ENCODE data around the gene DNAJC21.
A peak's percentile ranks its signal among the peaks of the same experiment; 100 is the strongest.
"Not testable (repeated sequence)": the region's sequence is repeated elsewhere in the genome, so short reads cannot be mapped to it uniquely, and the experiment has no call there.

Gene DNAJC21

GRCh38 chr5:34929134-34929719 lies at the start of gene DNAJC21:
TSS of gene DNAJC21 (plus strand) at chr5:34929559. CDS start at chr5:34929820, 261 bp downstream.
- peak; percentile 97 for DNase-seq

GRCh38 chr5:34881246-34881645 lies 48.1 kb upstream of the DNAJC21 start:
- no peak for DNase-seq

GRCh38 chr5:34886392-34887119 lies 42.8 kb upstream of the DNAJC21 start:
- DNase-seq: no peak

GRCh38 chr5:34889394-34889793 lies 40.0 kb upstream of the DNAJC21 start:
- DNase-seq: no peak

GRCh38 chr5:34891981-34892380 lies 37.4 kb upstream of the DNAJC21 start:
- DNase-seq: no peak

GRCh38 chr5:34892414-34892813 lies 36.9 kb upstream of the DNAJC21 start:
- DNase-seq: no peak

- DNase-seq: no peak
These were observed 34.6 kb upstream of the DNAJC21 start for GRCh38 chr5:34894716-34895115.

- DNase-seq: no peak
These were observed 33.5 kb upstream of the DNAJC21 start for GRCh38 chr5:34895641-34896419.

GRCh38 chr5:34897646-34898045 lies 31.7 kb upstream of the DNAJC21 start:
- no peak for DNase-seq

GRCh38 chr5:34898258-34898895 lies 31.0 kb upstream of the DNAJC21 start:
- DNase-seq: peak; percentile 62

- no peak for DNase-seq
These were observed 30.3 kb upstream of the DNAJC21 start for GRCh38 chr5:34899066-34899465.

- DNase-seq: no peak
These were observed 28.7 kb upstream of the DNAJC21 start for GRCh38 chr5:34900652-34901051.

- no peak for DNase-seq
These were observed 26.1 kb upstream of the DNAJC21 start for GRCh38 chr5:34903260-34903659.

- DNase-seq: no peak
These were observed 23.8 kb upstream of the DNAJC21 start for GRCh38 chr5:34905564-34905963.

GRCh38 chr5:34913072-34913471 lies 16.3 kb upstream of the DNAJC21 start:
- DNase-seq: no peak

GRCh38 chr5:34914671-34915138 lies 14.7 kb upstream of the DNAJC21 start:
- no peak for DNase-seq

GRCh38 chr5:34915139-34915855 lies 14.1 kb upstream of the DNAJC21 start, which contains the start of the genes BRIX1 and RAD1:
TSS of gene BRIX1 (plus strand) at chr5:34915711. CDS start at chr5:34915739, 28 bp downstream.
TSS of gene RAD1 (minus strand) at chr5:34915504. CDS start at chr5:34914892, 612 bp downstream.
- peak; percentile 96 for DNase-seq

- DNase-seq: no peak
These were observed 13.5 kb upstream of the DNAJC21 start for GRCh38 chr5:34915856-34916192.

GRCh38 chr5:34916518-34916917 lies 12.8 kb upstream of the DNAJC21 start:
- no peak for DNase-seq

GRCh38 chr5:34918025-34918424 lies 11.3 kb upstream of the DNAJC21 start:
- no peak for DNase-seq

- no peak for DNase-seq
These were observed 10.3 kb upstream of the DNAJC21 start for GRCh38 chr5:34919077-34919476.

GRCh38 chr5:34923256-34923655 lies 6.1 kb upstream of the DNAJC21 start:
- DNase-seq: not testable (repeated sequence)

Measured in NCI-H1105 (cell line).